ENCODE results near the gene SIGLEC7.

- TF ChIP-seq CTCF (tag by site-specific recombination; IDR thresholded peaks at IDR 0.05) (no peak), ZNF677 (tag by site-specific recombination; IDR thresholded peaks at IDR 0.05) (no peak), ZXDB (tag by site-specific recombination; IDR thresholded peaks at IDR 0.05) (no peak), ZBTB8A (tag by site-specific recombination; IDR thresholded peaks at IDR 0.05) (no peak), TCF7L2 (IDR thresholded peaks at IDR 0.05; ENCODE audit: borderline replicate concordance, low read depth, low read length) (no peak), TRIM28 (IDR thresholded peaks at IDR 0.05; ENCODE audit: borderline replicate concordance, low read length) (no peak), ZNF658 (tag by site-specific recombination; IDR thresholded peaks at IDR 0.05) (no peak), PBX3 (CRISPR knock-in tag; IDR thresholded peaks at IDR 0.05) (no peak), ZNF488 (tag by site-specific recombination; IDR thresholded peaks at IDR 0.05) (no peak), MEIS1 (CRISPR knock-in tag; IDR thresholded peaks at IDR 0.05; ENCODE audit: borderline replicate concordance) (no peak), ZNF274 (IDR thresholded peaks at IDR 0.05; ENCODE audit: low read length) (no peak), ZNF274 (tag by site-specific recombination; IDR thresholded peaks at IDR 0.05; ENCODE audit: borderline replicate concordance) (no peak), ZBTB1 (tag by site-specific recombination; IDR thresholded peaks at IDR 0.05) (no peak), ZNF248 (tag by site-specific recombination; IDR thresholded peaks at IDR 0.05) (no peak), ZNF585B (tag by site-specific recombination; IDR thresholded peaks at IDR 0.05) (no peak)
Observed at GRCh38 chr19:51195616-51196015, 53.5 kb downstream of the SIGLEC7 start.

All from HEK293 (cell line).